Measurements from ENCODE around the gene MGAT4A.
"Not testable (repeated sequence)": the region's sequence is repeated elsewhere in the genome, so short reads cannot be mapped to it uniquely, and the experiment has no call there.

MGAT4A gene

GRCh38 chr2:98607104-98607503, 123.8 kb downstream of the MGAT4A start:
- no peak for DNase-seq (ENCODE audit: low read depth)

GRCh38 chr2:98606431-98606830, 124.5 kb downstream of the MGAT4A start:
- DNase-seq (ENCODE audit: low read depth), result no peak

GRCh38 chr2:98605076-98605475, 125.9 kb downstream of the MGAT4A start:
- no peak for DNase-seq (ENCODE audit: low read depth)

- no peak for DNase-seq (ENCODE audit: low read depth)
Measured at GRCh38 chr2:98604547-98604946, 126.4 kb downstream of the MGAT4A start.

- no peak for DNase-seq (ENCODE audit: low read depth)
Measured at GRCh38 chr2:98601532-98602132, 129.3 kb downstream of the MGAT4A start.

- no peak for DNase-seq (ENCODE audit: low read depth)
Measured at GRCh38 chr2:98598781-98599428, 132.0 kb downstream of the MGAT4A start.

GRCh38 chr2:98594665-98595064, 136.3 kb downstream of the MGAT4A start:
- DNase-seq (ENCODE audit: low read depth), result not testable (repeated sequence)

GRCh38 chr2:98592565-98592964, 138.4 kb downstream of the MGAT4A start:
- no peak for DNase-seq (ENCODE audit: low read depth)

- DNase-seq (ENCODE audit: low read depth), result no peak
Measured at GRCh38 chr2:98589489-98589888, 141.4 kb downstream of the MGAT4A start.

- DNase-seq (ENCODE audit: low read depth), result no peak
Measured at GRCh38 chr2:98588880-98589431, 142.0 kb downstream of the MGAT4A start.

GRCh38 chr2:98586551-98587140, 144.3 kb downstream of the MGAT4A start:
- DNase-seq (ENCODE audit: low read depth), result no peak

- DNase-seq (ENCODE audit: low read depth), result no peak
Measured at GRCh38 chr2:98585386-98585785, 145.5 kb downstream of the MGAT4A start.

- no peak for DNase-seq (ENCODE audit: low read depth)
Measured at GRCh38 chr2:98583816-98584618, 146.9 kb downstream of the MGAT4A start.

GRCh38 chr2:98583276-98583675, 147.7 kb downstream of the MGAT4A start:
- DNase-seq (ENCODE audit: low read depth), result no peak

- DNase-seq (ENCODE audit: low read depth), result no peak
Measured at GRCh38 chr2:98582523-98582922, 148.4 kb downstream of the MGAT4A start.

GRCh38 chr2:98580656-98581284, 150.2 kb downstream of the MGAT4A start:
- DNase-seq (ENCODE audit: low read depth), result no peak

- DNase-seq (ENCODE audit: low read depth), result no peak
Measured at GRCh38 chr2:98579926-98580325, 151.0 kb downstream of the MGAT4A start.

- no peak for DNase-seq (ENCODE audit: low read depth)
Measured at GRCh38 chr2:98578231-98578630, 152.7 kb downstream of the MGAT4A start.

- DNase-seq (ENCODE audit: low read depth), result no peak
Measured at GRCh38 chr2:98577313-98577712, 153.6 kb downstream of the MGAT4A start.

GRCh38 chr2:98576666-98577312, 154.1 kb downstream of the MGAT4A start:
- no peak for DNase-seq (ENCODE audit: low read depth)

- DNase-seq (ENCODE audit: low read depth), result no peak
Measured at GRCh38 chr2:98573426-98573825, 157.5 kb downstream of the MGAT4A start.
